Measurements from ENCODE around the gene CENPS. TPM values are rescaled to one million over a fixed set of nuclear protein-coding genes. Genes with fewer than 3 reads are reported as not detected.

Gene CENPS
- total RNA-seq, 1 experiment from 2014 or later = 19.0 TPM

GRCh38 chr1:10384219-10384618 lies 46.0 kb upstream of the CENPS start:
- TF ChIP-seq, protein P1, sequence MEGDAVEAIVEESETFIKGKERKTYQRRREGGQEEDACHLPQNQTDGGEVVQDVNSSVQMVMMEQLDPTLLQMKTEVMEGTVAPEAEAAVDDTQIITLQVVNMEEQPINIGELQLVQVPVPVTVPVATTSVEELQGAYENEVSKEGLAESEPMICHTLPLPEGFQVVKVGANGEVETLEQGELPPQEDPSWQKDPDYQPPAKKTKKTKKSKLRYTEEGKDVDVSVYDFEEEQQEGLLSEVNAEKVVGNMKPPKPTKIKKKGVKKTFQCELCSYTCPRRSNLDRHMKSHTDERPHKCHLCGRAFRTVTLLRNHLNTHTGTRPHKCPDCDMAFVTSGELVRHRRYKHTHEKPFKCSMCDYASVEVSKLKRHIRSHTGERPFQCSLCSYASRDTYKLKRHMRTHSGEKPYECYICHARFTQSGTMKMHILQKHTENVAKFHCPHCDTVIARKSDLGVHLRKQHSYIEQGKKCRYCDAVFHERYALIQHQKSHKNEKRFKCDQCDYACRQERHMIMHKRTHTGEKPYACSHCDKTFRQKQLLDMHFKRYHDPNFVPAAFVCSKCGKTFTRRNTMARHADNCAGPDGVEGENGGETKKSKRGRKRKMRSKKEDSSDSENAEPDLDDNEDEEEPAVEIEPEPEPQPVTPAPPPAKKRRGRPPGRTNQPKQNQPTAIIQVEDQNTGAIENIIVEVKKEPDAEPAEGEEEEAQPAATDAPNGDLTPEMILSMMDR (IDR thresholded peaks at IDR 0.05; ENCODE audit: unreplicated experiment) = no peak
- no peak overlapping the region for H3K4me3 Mint-ChIP-seq (ENCODE audit: unreplicated experiment)
- H3K27me3 Mint-ChIP-seq (ENCODE audit: insufficient read depth, unreplicated experiment) = no peaks in the 10 kb centered on the region
- H3K9me3 Mint-ChIP-seq (ENCODE audit: unreplicated experiment) = no peaks in the 10 kb centered on the region
- no TSS peak for BruUV-seq (replicated peaks)
- POLR2A ChIA-PET = no interaction called here
- CTCF ChIA-PET = no interaction called here
- H3K27ac Mint-ChIP-seq (ENCODE audit: low read depth, unreplicated experiment) = no peak overlapping the region
- intact Hi-C loops (cut with micrococcal nuclease) = no loop called here
- no peak for DNase-seq (ENCODE audit: unreplicated experiment)
- peaks cover 6% of the 10 kb centered on the region for H3K4me1 Mint-ChIP-seq (ENCODE audit: insufficient read depth, unreplicated experiment)
- peaks cover 19% of the 10 kb centered on the region for H3K36me3 Mint-ChIP-seq (ENCODE audit: insufficient read depth, unreplicated experiment)

DNA sequence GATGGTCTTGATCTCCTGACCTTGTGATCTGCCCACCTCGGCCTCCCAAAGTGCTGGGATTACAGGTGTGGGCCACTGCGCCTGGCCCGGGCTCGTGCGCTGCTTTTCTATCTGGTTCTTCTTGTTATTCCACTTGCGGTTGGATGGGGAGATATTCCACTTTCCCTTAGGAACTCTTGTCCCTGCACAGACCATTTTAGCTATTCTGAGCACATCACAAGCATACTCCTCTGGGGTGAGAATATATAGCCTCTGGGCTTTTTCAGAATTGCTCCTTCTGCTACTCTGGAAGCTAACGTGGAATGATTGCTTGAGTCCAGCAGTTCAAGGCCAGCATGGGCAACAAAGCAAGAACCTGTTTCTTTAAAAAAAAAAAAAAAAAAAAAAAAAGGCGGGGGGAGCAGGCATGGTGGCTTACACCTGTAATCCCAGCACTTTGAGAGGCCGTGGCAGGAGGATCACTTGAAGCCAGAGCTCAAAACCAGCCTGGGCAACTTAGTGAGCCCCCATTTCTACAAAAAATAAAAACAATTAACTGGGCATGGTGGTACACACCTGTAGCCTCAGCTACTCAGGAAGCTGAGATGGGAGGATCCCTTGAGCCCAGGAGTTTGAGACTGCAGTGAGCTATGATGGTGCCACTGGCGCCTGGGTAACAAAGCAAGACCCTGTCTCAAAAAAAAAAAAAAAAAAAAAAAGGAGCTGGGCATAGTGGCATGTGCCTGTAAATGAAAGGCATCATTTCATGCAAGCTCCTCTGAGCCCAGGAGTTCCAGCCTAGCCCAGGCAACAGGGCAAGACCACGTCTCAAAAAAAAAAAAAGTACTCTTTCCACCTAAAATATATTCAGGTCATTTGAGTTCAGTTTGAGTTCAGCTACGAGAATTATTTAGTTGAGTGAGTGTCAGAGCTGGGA lies 43.2 kb upstream of the CENPS start:
- Mint-ChIP-seq H3K27ac (ENCODE audit: low read depth, unreplicated experiment) (peak overlapping the region; percentile 75), H3K4me1 (ENCODE audit: insufficient read depth, unreplicated experiment) (peaks cover 6% of the 10 kb centered on the region), H3K36me3 (ENCODE audit: insufficient read depth, unreplicated experiment) (peaks cover 14% of the 10 kb centered on the region), H3K4me3 (ENCODE audit: unreplicated experiment) (no peak overlapping the region), H3K9me3 (ENCODE audit: unreplicated experiment) (no peaks in the 10 kb centered on the region), H3K27me3 (ENCODE audit: insufficient read depth, unreplicated experiment) (no peaks in the 10 kb centered on the region)
- intact Hi-C loops (cut with micrococcal nuclease) = no loop called here
- POLR2A ChIA-PET = interaction anchor here (0.6 to 2.9 kb wide), 8 partner anchors 9 to 876 kb away, joined by 3 to 85 read pairs (median 3); partner anchors contain the start of genes MTOR and PGD
- TF ChIP-seq, protein P1 (IDR thresholded peaks at IDR 0.05; ENCODE audit: unreplicated experiment) = no peak
- no peak for DNase-seq (ENCODE audit: unreplicated experiment)
- BruUV-seq (replicated peaks) = no TSS peak
- CTCF ChIA-PET = interaction anchor here (0.6 to 1.6 kb wide), 8 partner anchors 9 to 215 kb away, joined by 3 to 15 read pairs (median 4); no protein-coding TSS in a partner anchor

DNA sequence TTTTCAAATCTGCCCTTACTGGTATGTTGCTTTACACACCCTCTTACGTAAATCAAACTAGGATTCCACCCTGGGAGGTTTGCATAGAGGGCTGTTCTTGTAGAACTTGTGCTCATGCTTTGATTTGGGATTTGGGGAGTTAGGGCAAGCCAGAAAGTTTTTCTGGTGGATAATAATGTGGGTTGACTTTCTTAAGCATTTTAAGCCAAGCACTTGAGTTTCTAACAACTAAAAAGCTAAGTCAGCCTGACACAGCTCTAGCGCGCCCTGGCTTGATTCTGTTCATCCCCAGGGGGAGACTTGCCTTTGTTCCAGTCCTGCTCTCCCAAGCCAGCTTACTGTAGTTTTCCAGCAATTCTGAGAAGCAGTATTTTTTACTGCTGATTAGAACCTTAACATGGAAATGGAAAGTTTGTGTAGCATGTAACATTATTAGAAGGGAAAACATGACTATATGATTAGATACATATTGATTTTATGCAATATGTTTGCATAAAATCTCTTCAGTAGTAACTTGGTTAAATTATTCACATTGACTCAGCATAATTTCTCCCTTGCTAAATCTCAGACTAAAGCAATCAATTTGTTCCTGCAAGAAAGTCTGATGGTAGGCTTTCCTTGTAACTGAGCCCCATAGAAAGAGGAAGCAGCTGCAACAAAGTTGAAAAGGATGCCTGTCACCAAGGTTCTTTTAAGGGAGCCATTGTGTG lies 42.4 kb upstream of the CENPS start:
- no TSS peak for BruUV-seq (replicated peaks)
- H3K9me3 Mint-ChIP-seq (ENCODE audit: unreplicated experiment) = no peaks in the 10 kb centered on the region
- peaks cover 6% of the 10 kb centered on the region for H3K4me1 Mint-ChIP-seq (ENCODE audit: insufficient read depth, unreplicated experiment)
- TF ChIP-seq, protein P1 (IDR thresholded peaks at IDR 0.05; ENCODE audit: unreplicated experiment) = no peak
- POLR2A ChIA-PET = interaction anchor here (0.6 to 2.9 kb wide), 7 partner anchors 10 to 875 kb away, joined by 3 to 85 read pairs (median 3); partner anchors contain the start of genes MTOR and PGD
- peak overlapping the region; percentile 12 for H3K4me3 Mint-ChIP-seq (ENCODE audit: unreplicated experiment)
- intact Hi-C loops (cut with micrococcal nuclease) = loop anchor here (1.0 kb wide), 1 partner anchor 10 kb away; no protein-coding TSS in a partner anchor
- CTCF ChIA-PET = interaction anchor here (0.6 to 1.6 kb wide), 7 partner anchors 10 to 456 kb away, joined by 3 to 15 read pairs (median 4); no protein-coding TSS in a partner anchor
- no peaks in the 10 kb centered on the region for H3K27me3 Mint-ChIP-seq (ENCODE audit: insufficient read depth, unreplicated experiment)
- peak; percentile 42 for DNase-seq (ENCODE audit: unreplicated experiment)
- H3K36me3 Mint-ChIP-seq (ENCODE audit: insufficient read depth, unreplicated experiment) = peaks cover 7% of the 10 kb centered on the region
- peak overlapping the region; percentile 75 for H3K27ac Mint-ChIP-seq (ENCODE audit: low read depth, unreplicated experiment)

GRCh38 chr1:10388387-10388715 lies 41.9 kb upstream of the CENPS start:
- Mint-ChIP-seq H3K4me3 (ENCODE audit: unreplicated experiment) (no peak overlapping the region), H3K27ac (ENCODE audit: low read depth, unreplicated experiment) (no peak overlapping the region), H3K9me3 (ENCODE audit: unreplicated experiment) (no peaks in the 10 kb centered on the region), H3K27me3 (ENCODE audit: insufficient read depth, unreplicated experiment) (no peaks in the 10 kb centered on the region), H3K36me3 (ENCODE audit: insufficient read depth, unreplicated experiment) (peaks cover 7% of the 10 kb centered on the region), H3K4me1 (ENCODE audit: insufficient read depth, unreplicated experiment) (peaks cover 6% of the 10 kb centered on the region)
- ChIA-PET POLR2A (interaction anchor here (0.6 to 2.9 kb wide), 6 partner anchors 10 to 167 kb away, joined by 3 to 85 read pairs (median 3); partner anchors contain the start of gene PGD), CTCF (interaction anchor here (0.6 to 1.6 kb wide), 5 partner anchors 10 to 456 kb away, joined by 3 to 15 read pairs (median 6); no protein-coding TSS in a partner anchor)
- intact Hi-C loops (cut with micrococcal nuclease) = loop anchor here (1.0 kb wide), 1 partner anchor 10 kb away; no protein-coding TSS in a partner anchor
- no peak for DNase-seq (ENCODE audit: unreplicated experiment)
- BruUV-seq (replicated peaks) = no TSS peak
- TF ChIP-seq, protein P1 (IDR thresholded peaks at IDR 0.05; ENCODE audit: unreplicated experiment) = no peak
